Osteoblast (primary cell): Measurements from ENCODE around the gene ACACB. TPM values are rescaled to one million over a fixed set of nuclear protein-coding genes. Genes with fewer than 3 reads are reported as not detected.

Source experiments
- DNase-seq: peaks from one replicate; pipeline ENCODE4 v3.0.0; 2011; ENCODE audit warnings: low spot score, mixed read lengths; ENCODE audit not compliant: insufficient read length; ENCODE audit errors: missing footprints
- H2AFZ ChIP-seq: 2 replicates; pipeline ENCODE4 v1.6.0; 2011; ENCODE audit warnings: mild to moderate bottlenecking, low read length
- H3K27ac ChIP-seq: 2 replicates; pipeline ENCODE4 v1.5.1; 2011; ENCODE audit warnings: mild to moderate bottlenecking, low read depth, low read length, moderate library complexity
- H3K27me3 ChIP-seq: 2 replicates; pipeline ENCODE4 v1.6.0; 2012; ENCODE audit warnings: mild to moderate bottlenecking, control low read depth, inconsistent platforms, low read length, moderate library complexity; ENCODE audit not compliant: insufficient read depth
- H3K36me3 ChIP-seq: 2 replicates; pipeline ENCODE4 v1.5.1; 2011; ENCODE audit warnings: mild to moderate bottlenecking, low read length, control low read depth, moderate library complexity; ENCODE audit not compliant: insufficient read depth
- H3K4me1 ChIP-seq: 2 replicates; pipeline ENCODE4 v1.5.1; 2011; ENCODE audit warnings: mild to moderate bottlenecking, low read length, control low read depth, moderate library complexity; ENCODE audit not compliant: insufficient read depth
- H3K4me2 ChIP-seq: 2 replicates; pipeline ENCODE4 v1.6.0; 2011; ENCODE audit warnings: mild to moderate bottlenecking, low read length; ENCODE audit not compliant: insufficient read depth
- H3K4me3 ChIP-seq: fragments of 200-600 bp; sonication (generic); 3 replicates; pipeline ENCODE4 v1.5.1; 2012; ENCODE audit warnings: mild to moderate bottlenecking, low read length, inconsistent platforms; ENCODE audit not compliant: insufficient read depth
- H3K79me2 ChIP-seq: 2 replicates; pipeline ENCODE4 v1.6.0; 2012; ENCODE audit warnings: mild to moderate bottlenecking, low read length, control low read depth, inconsistent platforms; ENCODE audit not compliant: insufficient read depth
- H3K9me3 ChIP-seq: 2 replicates; pipeline ENCODE4 v1.5.1; 2011; ENCODE audit warnings: low read depth, low read length, control low read depth
- H4K20me1 ChIP-seq: 2 replicates; pipeline ENCODE4 v1.6.0; 2012; ENCODE audit warnings: mild to moderate bottlenecking, low read length, control low read depth; ENCODE audit not compliant: insufficient read depth
- total RNA-seq: library from RNA; depleted of rRNA; stranded (reverse); fragments of >200 nt; gene quantifications from 2 replicates; pipeline ENCODE4 v1.2.3, GENCODE V29; 2012
- TF ChIP-seq, protein P1 (sequence below): IDR thresholded peaks from 2 replicates; pipeline ENCODE4 v1.5.1; 2011; ENCODE audit warnings: mild to moderate bottlenecking, low read depth, low read length, moderate library complexity; ENCODE audit errors: extremely low read depth

Gene ACACB
- 13.8 and 16.2 TPM in 2 replicates for total RNA-seq

GRCh38 chr12:109115758-109116610 lies at the start of gene ACACB:
TSS of gene ACACB (plus strand) at chr12:109116587. CDS start at chr12:109139406, 22,819 bp downstream.
- H2AFZ ChIP-seq = no peak within 1 kb of the TSS
- H3K79me2 ChIP-seq = no peaks in the 10 kb centered on the region
- TF ChIP-seq, protein P1, sequence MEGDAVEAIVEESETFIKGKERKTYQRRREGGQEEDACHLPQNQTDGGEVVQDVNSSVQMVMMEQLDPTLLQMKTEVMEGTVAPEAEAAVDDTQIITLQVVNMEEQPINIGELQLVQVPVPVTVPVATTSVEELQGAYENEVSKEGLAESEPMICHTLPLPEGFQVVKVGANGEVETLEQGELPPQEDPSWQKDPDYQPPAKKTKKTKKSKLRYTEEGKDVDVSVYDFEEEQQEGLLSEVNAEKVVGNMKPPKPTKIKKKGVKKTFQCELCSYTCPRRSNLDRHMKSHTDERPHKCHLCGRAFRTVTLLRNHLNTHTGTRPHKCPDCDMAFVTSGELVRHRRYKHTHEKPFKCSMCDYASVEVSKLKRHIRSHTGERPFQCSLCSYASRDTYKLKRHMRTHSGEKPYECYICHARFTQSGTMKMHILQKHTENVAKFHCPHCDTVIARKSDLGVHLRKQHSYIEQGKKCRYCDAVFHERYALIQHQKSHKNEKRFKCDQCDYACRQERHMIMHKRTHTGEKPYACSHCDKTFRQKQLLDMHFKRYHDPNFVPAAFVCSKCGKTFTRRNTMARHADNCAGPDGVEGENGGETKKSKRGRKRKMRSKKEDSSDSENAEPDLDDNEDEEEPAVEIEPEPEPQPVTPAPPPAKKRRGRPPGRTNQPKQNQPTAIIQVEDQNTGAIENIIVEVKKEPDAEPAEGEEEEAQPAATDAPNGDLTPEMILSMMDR = no peak
- H3K4me3 ChIP-seq = no peak within 1 kb of the TSS
- no peaks in the 10 kb centered on the region for H3K36me3 ChIP-seq
- peaks cover 7% of the 10 kb centered on the region for H3K4me1 ChIP-seq
- H3K4me2 ChIP-seq = no peak within 1 kb of the TSS
- no peak for DNase-seq
- H3K9me3 ChIP-seq = no peaks in the 10 kb centered on the region
- H4K20me1 ChIP-seq = no peaks in the 10 kb centered on the region
- H3K27me3 ChIP-seq = no peaks in the 10 kb centered on the region
- no peak within 1 kb of the TSS for H3K27ac ChIP-seq

DNA sequence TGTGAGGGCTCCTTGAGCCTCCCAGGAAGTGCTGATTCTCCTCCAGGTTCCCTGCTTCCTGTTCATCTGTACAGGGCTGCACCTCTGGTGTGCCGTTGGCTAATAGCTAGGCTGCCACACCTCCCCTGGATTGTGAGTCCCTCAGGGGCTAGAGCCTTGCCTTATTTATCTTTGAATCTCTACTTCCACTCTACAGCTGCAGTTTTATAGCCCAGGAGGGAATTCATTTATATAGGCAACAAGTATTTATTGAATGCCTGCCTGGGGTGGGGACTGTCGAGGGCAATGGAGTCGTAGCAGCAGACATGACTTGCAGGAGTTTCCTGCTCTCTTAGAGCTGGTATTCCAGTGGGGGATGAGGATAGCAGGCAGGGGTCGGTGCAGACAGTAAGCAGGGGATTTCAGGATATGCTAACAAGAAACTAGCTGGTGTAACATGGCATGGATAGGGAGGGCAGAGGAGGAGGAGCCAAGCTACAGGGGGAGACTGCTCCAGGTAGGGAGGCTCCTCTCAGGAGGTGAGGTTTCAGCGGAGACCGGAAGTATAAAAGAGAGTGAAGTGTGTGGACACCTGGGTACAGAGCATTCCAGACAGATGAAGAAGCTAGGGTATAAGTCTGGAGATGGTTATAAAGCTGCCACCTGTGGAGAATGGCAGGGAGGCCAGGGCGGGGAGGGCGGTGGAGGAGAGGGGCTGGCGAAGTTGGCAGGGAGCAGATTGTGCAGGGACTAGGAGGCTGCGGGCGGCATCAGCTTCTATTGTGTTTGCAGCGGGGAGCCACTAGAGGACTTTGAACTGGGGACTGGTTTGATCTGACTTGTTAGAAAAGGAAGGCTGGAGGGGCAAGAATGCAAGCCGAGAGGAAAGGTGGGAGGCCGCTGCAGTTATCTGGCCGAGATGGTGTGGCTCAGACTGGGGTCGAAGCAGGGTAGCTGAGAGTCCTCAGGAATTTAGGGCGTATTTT lies 46.8 kb upstream of the ACACB start:
- no peak overlapping the region for H3K4me2 ChIP-seq
- H3K27ac ChIP-seq = no peak overlapping the region
- no peaks in the 10 kb centered on the region for H3K79me2 ChIP-seq
- no peaks in the 10 kb centered on the region for H3K4me1 ChIP-seq
- H4K20me1 ChIP-seq = no peaks in the 10 kb centered on the region
- H3K4me3 ChIP-seq = no peak overlapping the region
- H3K27me3 ChIP-seq = no peaks in the 10 kb centered on the region
- TF ChIP-seq, protein P1 = no peak
- no peak overlapping the region for H2AFZ ChIP-seq
- peaks cover 35% of the 10 kb centered on the region for H3K36me3 ChIP-seq
- DNase-seq = no peak
- no peaks in the 10 kb centered on the region for H3K9me3 ChIP-seq

DNA sequence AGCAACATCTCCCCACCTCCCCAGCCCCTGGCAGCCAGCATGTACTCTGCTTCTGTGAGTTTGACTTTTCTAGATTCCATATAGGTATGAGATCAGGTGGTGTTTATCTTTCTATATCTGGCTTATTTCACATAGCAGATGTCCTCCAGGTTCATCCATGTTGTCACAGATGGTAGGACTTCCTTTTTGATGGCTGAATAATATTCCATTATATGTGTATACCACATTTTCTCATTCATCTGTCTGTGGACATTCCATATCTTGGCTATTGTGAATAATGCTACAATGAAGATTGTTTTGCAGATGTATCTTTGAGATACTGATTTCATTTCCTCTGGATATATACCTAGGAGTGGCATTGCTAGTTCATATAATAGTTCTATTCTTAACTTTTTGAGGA lies 41.5 kb upstream of the ACACB start:
- Histone ChIP-seq H3K4me1 (no peaks in the 10 kb centered on the region), H3K79me2 (no peaks in the 10 kb centered on the region), H3K4me3 (no peak overlapping the region), H3K4me2 (no peak overlapping the region), H3K36me3 (peaks cover 21% of the 10 kb centered on the region), H3K27ac (no peak overlapping the region), H2AFZ (no peak overlapping the region), H4K20me1 (no peaks in the 10 kb centered on the region), H3K27me3 (no peaks in the 10 kb centered on the region), H3K9me3 (no peaks in the 10 kb centered on the region)
- DNase-seq = no peak
- TF ChIP-seq, protein P1 = no peak
